Measurements from ENCODE around the gene RASA3.
"Not testable (repeated sequence)": the region's sequence is repeated elsewhere in the genome, so short reads cannot be mapped to it uniquely, and the experiment has no call there.

RASA3 gene

DNA sequence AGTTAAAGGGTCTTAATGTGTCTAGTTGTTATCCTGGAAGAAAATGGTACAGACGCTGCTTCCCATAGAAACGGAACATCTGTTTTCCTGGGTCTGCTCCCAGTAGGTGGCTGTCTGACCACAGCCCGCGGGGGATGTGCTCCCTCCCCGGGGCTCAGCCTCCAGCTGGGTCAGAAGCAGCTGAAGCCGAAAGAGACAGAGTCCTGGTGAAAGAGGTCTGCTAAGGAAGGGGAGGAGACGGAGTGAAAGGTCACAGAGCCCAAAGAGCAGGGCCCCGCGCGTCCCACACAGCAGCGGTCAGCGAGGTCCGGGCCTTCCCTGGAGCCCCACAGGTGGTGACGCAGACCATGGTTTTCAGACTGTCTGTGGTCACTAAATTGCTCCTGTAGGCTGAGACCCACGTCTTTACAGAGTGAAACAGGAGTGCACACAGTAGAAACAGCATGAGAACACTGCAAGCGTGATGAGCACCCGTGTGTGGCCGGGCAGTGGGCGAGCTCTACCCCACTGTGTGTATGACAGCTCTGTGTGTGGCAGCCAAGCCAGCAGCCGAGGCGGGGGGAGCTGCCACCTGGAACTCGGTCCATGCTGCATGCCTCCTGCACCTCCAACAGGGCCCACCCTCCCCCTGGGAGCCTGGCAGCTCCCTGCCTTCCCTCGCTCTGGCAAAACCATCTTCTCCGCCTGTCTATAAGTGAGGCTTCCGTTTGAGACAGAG lies 106.5 kb downstream of the RASA3 start:
- no peak for DNase-seq

DNA sequence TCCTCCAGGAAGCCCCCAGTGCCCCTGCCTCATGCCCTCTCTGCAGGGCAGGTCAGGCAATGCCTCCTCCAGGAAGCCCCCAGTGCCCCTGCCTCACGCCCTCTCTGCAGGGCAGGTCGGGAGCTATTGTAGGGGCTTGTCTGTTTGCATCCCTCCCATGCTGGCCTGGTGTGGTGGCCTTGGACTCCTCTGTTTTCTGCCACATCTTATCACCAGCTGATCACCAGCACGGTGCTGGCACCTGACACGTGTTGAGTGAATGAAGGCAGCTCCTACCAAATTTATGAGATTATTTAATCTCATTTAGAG lies 107.1 kb downstream of the RASA3 start:
- no peak for DNase-seq

DNA sequence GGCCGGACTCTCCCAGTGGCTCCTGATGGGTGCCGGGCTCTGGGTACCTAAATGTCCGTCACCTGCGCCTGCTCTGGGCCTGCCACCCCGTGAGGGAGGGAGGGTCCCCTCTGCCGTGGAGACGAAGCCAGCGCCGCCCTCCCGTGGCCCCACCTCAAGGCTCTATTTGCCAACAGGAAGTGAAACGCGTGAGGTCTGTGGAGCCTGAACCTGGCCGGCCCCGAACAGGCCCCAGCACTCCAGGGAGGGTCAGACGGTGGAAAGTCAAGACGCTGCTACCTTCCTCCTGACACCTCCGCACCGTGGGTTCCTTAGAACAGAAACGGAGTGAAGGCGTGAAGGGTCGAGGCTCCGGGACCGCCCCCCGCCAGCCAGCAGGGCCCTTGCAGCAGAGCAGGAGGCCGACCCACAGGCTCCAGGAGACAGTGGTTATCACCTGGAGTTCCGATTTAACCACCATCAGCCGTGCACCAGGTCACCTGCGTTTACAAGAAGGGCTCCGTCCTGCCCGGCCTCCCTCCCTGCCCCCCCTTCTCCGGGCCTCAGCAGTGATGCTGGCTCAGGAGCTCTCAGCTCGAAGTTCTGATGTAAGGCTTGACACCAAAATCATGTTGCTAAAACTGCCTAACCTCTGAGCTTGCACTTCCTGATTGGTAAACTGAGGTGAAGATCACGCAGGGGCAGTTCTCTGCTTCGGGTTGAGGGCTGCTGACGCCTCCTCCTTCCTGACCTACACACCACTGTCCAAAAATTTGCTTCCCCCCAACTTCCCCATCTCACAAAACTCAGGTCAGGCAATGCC lies 107.6 kb downstream of the RASA3 start:
- no peak for DNase-seq

DNA sequence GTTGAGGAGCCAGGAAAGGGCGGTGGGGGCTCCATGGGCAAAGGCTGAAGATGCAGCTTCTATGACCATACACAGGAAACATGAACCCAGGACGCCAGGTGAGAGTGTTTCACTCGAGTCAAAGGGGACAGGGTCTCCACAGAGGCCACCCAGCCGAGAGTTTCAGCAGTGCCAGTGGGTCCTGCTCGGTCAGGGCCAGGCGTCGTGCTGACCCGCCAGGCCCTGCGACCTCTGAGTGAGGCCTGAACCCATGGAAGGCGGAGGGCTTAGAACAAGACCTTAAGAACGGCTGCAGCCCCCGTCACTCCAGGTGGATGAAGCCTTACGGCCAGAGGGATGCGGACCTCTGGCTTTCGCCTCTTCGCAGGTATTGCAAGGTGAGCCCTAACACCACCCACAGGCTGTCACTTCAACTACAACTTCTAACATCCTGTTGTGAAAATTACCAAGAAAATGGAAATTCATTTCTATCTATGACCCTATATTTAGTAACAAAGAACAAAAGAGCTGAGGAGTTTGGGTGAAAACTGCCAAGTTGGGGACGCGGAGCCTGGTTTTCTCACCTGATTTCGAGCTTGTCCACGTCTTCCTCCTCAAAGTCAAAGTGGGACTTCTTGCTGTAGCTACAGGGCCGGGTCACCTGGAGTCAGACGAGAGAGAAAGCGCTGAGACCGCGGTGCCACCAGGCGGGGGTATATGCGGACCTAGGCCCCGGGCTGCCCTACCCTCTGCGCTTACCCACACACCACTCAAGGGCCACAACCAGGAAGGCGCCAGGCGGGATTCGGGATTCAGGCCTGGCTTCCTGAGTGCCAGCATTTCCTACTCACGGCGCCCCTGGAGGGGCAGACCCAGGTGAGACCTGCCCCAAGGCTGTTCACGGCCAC lies 108.5 kb downstream of the RASA3 start:
- DNase-seq, result no peak

DNA sequence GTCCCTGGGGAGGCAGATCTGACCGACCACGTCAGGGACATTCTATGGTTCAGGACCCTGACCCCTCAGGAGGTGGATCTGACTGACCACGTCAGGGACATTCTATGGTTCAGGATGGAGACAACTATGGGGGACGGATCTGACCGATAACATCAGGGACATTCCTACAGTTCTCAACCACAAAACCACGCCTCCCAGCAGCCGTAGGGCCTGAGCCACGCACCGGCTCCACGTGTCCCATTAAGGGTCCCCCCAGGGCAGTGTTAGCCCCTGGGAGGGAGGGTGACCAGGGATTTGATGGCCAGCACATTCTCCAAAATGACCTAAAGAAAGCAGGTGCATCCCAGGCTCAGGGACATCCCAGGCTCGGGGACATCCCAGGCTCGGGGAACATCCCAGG lies 109.5 kb downstream of the RASA3 start:
- no peak for DNase-seq

DNA sequence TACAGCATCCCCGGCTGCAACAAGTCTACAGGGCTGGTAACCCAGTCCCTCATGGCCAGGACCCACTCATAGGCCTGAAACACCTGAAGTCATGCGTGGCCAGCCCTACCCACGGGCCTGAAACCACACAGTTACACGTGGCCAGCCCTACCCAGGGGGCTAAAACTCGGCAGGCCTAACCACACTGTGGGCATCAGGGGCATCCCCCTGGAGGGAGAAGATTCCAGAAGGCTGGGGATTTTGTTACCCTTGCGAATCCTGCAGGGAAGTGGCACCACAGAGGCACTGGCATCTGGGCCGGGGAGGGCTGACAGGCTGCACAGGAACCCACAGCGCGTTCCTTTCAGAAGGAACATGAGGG lies 110.1 kb downstream of the RASA3 start:
- no peak for DNase-seq

DNA sequence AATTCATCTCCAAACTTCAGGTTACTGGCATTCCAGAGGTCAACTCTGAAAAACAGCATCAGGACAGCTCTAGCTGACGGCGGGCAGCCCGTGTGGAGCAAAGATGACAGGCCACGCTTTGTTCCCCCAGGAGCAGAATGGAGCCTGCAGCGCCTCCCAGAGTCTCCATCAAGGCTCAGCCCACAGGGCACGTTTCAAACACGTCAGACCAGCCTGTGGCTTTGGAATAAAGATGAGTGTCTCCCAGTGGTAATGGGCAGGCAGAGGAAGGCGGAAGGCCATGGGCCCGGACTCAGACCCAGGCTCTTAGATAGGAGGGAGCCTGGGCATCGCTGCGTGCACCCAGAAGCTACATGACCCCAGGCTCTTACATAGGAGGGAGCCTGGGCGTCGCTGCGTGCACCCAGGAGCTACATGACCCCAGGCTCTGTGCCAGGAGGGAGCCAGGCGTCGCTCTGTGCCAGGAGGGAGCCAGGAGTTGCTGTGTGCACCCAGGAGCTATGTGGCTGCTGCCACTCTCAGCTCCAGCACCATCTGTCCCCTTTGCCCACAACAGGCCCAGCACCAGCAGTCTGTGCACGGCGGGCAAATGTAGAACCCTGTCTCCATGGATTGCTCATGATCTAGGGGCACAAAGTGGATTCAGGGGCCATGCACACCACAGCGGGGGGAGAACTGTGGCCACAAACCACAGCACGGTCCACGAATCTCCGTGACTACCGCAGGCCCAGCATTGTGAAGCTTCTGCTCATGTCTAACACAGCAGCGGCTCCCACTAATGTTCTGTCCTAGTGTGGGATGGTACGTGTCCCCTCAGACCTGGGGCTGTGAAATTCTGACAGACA lies 110.7 kb downstream of the RASA3 start:
- no peak for DNase-seq

DNA sequence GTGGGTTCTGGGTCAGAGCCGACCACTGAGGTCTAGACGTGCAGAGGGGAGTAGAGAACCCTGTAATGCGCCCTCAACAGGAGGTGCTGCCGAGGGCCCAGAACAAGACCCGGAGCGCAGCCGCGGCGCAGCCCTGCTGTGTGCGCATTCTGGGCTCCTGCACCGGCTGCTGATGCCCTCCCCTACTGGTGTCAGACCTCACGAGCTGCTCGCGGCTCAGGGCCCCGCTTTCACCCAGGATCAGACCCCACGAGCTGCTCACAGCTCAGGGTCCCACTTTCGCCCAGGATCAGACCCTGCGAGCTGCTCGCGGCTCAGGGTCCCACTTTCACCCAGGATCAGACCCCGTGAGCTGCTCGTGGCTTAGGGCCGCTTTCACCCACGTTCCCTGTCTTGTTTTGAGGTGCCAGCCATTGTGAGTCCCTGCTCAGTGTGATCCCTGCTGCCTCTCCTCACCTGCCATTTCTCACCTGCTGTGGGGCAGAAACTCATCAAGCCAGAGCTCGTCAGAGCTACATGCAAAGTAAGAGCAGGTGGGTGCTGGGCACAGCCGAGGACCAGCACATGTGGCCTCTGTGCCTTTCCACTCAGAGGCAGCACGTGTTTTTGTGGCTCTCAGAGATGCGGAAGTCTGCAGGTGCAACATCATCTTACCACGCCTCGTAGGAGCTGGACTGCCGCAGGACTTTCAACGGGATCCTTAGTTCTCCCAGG lies 111.5 kb downstream of the RASA3 start:
- DNase-seq, result no peak

DNA sequence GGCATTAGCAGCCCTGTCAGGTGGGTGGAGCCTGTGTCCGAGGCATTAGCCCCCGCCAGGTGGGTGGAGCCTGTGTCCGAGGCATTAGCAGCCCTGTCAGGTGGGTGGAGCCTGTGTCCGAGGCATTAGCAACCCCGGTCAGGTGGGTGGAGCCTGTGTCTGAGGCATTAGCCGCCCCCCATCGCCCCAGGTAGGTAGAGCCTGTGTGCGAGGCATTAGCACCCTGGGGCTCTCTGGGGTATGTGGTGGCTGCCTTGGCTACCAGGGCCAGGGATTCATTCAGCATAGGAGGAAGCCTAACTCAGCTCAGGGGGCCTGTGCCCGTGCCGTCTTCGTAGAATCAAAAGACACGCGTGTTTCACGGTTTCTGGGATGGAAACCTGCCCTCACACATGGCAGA lies 112.3 kb downstream of the RASA3 start:
- not testable (repeated sequence) for DNase-seq

DNA sequence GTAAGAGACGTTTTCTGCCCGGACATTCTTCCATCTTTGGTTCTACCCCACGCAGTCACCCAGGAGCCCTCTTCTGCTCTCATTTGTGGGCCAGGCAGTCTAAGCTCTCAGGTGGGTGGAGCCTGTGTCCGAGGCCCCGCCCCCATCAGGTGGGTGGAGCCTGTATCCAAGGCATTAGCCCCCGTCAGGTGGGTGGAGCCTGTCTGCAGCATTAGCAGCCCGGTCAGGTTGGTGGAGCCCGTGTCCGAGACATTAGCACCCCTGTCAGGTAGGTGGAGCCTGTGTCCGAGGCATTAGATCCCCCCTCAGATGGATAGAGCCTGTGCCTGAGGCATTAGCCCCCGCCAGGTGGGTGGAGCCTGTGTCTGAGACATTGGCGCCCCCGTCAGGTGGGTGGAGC lies 113.1 kb downstream of the RASA3 start:
- DNase-seq, result no peak

DNA sequence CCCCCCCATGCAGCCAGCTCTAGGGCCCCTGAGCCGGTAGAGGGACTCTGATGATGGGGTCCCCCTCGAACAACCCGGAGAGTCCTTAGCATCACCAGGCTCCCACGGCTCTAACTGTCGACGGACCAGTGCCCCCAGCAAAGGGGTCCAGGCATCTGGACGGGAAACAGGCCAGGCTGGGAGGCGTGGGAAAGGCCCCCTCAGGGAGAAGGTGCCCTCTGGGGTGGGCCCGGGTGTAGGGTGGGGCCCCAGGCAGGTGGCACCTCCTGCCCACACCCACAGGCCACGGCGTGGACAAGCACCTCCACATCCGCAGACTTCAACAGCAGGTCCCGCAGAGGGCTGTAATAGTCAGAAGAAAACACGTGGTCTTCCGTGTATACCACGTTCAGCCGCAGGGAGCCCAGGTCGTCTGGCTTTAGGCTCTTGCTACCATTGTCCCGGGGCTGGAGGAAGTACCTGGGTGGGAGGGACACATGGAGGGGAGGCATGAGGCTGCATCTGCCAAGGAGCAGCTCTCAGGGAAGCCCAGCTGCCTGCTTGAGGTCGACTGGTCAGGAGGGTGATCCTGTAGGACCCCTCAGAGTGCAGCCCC lies 113.9 kb downstream of the RASA3 start:
- no peak for DNase-seq

DNA sequence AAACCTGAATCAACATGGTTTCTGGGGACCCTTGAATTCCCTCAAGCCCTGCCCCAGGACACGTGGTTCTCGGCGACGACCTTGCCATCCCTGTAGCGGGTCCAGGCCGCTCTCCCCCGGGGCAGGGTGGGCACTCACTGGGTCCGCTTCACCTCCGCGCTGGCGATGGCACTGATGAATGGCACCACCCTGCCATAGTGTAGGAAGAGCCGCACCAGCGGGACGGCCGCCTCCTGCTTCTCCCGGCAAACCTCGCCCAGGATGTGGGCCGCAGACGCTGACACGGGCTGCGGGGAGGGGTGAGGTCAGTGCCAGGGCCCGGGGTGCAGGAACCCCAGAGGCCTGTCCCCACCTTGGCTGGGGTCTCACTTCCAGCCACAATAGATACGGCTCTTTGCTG lies 114.5 kb downstream of the RASA3 start:
- no peak for DNase-seq

DNA sequence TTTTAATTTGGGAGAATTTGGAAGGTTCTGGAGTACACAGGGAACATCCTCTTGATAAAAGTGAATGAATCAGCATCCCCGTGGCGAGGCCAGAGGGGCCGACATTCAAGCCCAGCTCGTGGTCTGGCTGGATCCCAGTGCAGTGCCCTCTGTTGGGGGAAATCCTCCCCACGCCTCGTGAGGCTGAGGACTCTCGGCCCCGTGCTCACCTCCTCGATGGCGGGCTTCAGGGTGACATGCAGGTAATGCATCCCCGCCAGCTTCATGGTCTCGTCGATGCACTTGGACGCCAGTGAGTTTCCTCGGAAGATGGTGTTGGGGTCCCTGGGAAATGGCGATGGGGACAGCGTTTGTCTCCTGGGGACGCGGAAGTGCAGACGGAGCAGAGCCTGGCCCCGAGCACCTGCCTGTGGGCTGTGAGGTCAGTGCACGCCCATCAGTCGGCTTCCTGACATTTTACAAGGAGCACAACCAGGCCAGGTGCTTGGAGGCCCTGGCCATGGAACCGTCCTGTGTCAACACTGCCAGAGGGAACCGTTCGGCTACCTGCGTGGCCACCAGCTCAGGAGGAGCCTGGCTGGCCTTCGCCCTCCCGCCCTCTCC lies 115.3 kb downstream of the RASA3 start:
- DNase-seq, result no peak

DNA sequence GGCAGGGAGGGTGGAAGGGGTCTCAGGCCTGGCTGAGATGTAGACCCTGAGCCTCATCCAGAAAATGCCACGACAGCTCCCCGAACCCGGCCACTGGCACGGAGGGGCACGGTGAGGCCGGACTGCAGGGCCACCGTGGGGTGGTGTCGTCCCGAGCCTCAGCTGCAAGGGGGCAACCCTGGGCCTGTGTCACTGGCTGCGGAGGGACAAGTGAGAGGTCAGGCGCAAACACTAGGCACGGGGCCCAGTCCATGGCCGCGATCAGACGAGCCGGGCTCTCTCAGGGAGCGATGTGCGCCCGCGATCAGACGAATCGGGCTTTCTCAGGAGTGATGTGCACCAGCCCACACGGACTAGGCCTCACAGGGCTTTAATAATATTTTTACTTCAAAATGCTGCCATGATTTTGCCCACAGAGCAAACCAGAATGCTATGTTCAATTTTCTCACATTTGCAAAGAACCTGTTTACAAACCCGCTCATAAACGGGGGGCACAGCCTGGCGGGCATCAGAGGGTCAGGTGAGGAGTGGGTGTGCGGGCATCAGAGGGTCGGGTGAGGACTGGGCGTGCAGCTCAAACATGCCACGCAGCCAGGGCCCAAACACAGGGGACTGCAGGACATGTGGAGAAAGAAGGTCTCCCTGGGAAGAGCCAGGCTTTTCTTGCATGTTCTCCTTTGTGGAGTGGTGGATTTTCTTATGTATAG lies 115.9 kb downstream of the RASA3 start:
- DNase-seq, result no peak

DNA sequence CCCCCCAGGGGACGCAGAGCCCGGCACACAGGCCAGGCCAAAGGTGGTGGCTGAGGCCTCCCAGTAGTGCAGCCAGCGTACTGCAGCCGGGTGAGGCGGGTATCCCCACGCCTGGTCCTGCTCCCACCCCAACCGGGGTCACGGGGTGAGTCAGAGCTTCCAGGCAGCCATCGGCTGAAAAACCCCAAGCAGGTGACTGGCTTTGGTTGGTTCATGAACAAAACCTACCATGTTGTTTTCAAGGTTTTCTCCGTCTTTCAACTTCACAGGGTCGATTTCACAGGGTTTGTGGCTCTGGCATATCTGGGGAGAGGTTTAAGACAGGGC lies 116.5 kb downstream of the RASA3 start:
- DNase-seq, result no peak

DNA sequence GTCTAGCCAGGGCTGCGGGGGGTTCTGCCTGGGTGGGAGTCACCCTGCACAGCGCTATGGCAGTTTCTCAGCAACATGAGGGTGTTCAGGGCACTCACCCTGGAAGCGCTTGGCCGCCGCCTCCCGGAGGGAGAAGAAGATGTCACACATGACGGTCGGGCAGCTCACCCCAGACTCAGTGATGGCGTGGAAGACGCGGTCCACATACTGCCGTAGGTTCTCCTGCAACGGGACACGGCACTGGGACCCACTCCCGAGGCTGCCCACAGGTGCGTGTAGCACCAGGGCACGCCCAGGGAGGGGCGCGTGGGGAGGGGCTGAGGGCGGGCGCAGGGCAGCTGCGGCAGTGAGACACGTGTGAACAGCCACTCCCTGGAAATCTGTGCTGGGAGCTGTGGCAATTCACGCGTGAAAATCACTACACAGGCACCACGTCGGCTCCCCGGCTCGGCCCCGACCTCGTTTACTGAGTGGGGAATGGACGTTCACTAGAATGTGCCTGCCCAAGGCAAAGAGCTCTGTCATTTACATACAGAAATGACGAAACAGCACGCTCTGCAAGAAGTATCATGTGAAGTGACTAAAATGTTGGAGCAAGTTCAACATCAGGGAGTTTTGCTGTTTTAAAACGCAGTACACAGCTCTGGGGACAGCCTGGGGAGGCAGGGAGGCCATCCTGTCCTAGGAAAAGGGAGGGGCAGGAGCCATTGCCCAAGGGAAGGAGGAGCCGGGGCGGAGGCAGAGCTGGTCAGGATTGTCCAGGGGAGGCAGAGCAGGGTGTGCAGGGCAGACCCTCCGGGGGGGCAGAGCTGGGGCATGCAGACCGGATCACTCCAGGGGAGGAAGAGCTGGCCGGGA lies 117.1 kb downstream of the RASA3 start:
- DNase-seq, result no peak

DNA sequence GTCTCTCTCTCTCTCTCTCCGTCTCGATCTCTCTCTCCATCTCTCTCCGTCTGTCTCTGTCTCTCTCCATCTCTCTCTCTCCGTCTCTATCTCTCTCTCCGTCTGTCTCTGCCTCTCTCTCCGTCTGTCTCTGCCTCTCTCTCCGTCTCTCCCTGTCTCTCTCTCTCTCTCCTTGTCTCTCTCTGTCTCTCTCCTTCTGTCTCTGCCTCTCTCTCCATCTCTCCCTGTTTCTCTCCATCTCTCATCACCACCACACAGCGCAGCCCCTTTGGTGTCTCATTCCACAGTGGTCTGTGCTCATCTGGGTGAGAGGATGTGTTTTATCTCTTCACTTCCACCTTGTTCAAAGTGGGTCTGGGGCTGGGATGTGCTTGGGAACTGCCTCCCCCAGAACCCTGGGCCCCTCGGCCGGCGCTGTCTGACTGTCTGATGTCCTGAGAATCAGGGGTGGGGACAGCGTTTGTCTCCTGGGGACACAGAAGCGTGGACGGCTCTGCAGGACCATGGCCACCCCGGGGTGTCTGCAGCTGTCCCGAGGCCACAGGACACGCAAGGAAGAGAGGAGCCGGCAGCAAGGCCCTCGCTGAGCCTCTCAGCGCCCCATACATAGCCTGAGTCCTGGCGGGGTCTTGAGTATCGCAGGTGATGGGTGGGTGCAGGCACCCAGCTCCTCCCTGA lies 118.3 kb downstream of the RASA3 start:
- no peak for DNase-seq

DNA sequence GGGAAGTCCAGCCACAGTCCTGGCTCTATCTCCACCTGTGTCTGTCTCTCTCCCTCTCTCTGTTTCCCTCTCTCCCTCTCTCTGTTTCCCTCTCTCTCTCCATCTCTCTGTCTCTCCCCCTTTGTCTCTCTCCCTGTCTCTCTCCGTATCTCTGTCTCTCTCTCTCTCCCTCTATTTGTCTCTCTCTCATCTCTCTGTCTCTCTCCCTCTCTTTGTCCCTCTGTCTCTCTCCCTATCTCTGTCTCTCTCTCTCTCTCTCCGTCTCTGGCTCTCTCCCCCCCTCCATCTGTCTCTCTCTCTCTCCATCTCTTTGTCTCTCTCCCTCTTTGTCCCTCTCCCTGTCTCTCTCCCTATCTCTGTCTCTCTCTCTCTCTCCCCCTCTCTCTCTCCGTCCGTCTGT lies 119.1 kb downstream of the RASA3 start:
- no peak for DNase-seq

DNA sequence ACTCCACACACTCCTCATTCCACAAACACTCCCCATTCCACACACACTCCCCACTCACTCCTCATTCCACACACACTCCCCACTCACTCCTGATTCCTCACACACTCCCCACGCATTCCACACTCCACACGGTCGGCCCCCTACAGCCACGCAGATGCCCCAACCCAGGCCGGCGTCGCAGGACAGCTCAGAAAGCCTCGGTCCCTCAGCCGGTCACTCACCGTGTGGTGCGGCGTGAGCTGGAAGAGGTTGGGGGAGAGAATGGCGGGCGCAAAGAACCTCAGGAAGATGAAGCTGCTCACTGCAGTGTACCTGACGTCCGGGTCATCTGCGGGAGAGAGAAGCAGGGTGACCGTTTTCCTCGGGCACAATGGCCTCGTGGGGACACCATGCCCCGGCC lies 119.5 kb downstream of the RASA3 start:
- no peak for DNase-seq

Measured in NCI-H510A (cell line).